CD14-positive monocyte (primary cell): ENCODE measurements around the gene MORN5. TPM values are rescaled to one million over a fixed set of nuclear protein-coding genes. Genes with fewer than 3 reads are reported as not detected.

Experiments used
- DNase-seq, 3 donors: peaks; one replicate each; pipeline ENCODE4 v3.0.0-alpha.2; 2011 to 2022
- H2AFZ ChIP-seq: 2 replicates; pipeline ENCODE4 v1.6.0; 2012; ENCODE audit warnings: mild to moderate bottlenecking, low read depth, low read length, inconsistent platforms; ENCODE audit not compliant: insufficient read depth, poor library complexity, severe bottlenecking
- H3K27ac ChIP-seq, 2 donors: 1 replicate in 1 of 2; 2 replicates in 1 of 2; pipeline ENCODE4 v1.5.1; 2012 to 2013; ENCODE audit warnings: low read length in 2 of 2, control low read depth in 1 of 2, inconsistent platforms in 1 of 2, low read depth in 1 of 2, mild to moderate bottlenecking in 1 of 2
- H3K27me3 ChIP-seq, 2 donors: one replicate each; pipeline versions ENCODE4 v1.6.0 to v1.6.1; 2011 to 2013; ENCODE audit warnings: low read length in 2 of 2; ENCODE audit not compliant: control insufficient read depth in 2 of 2, insufficient read depth in 2 of 2
- H3K36me3 ChIP-seq, 2 donors: replicated peaks in 1 of 2; 1 replicate in 1 of 2; 2 replicates in 1 of 2; pipeline versions ENCODE4 v1.5.1 to v1.6.1; 2012 to 2013; ENCODE audit warnings: low read length in 2 of 2, control low read depth in 1 of 2, inconsistent platforms in 1 of 2, mild to moderate bottlenecking in 1 of 2; ENCODE audit not compliant: insufficient read depth in 2 of 2, control insufficient read depth in 1 of 2
- H3K4me1 ChIP-seq, 2 donors: 1 replicate in 1 of 2; 2 replicates in 1 of 2; pipeline versions ENCODE4 v1.5.1 to v1.6.1; 2012 to 2013; ENCODE audit warnings: low read length in 2 of 2, control low read depth in 1 of 2, inconsistent platforms in 1 of 2, mild to moderate bottlenecking in 1 of 2, moderate library complexity in 1 of 2; ENCODE audit not compliant: insufficient read depth in 2 of 2, control insufficient read depth in 1 of 2
- H3K4me2 ChIP-seq: replicated peaks from 2 replicates; pipeline ENCODE3; 2012; ENCODE audit warnings: low read length, moderate library complexity, mild to moderate bottlenecking; ENCODE audit not compliant: poor library complexity, severe bottlenecking; ENCODE audit errors: extremely low read depth
- H3K4me3 ChIP-seq, 3 experiments: fragments of 200-600 bp in 1 of 3; sonication (generic) in 1 of 3; replicated peaks in 1 of 3; 1 replicate in 2 of 3; 2 replicates in 1 of 3; pipeline ENCODE4 v1.5.1; 2011 to 2013; ENCODE audit warnings: low read length in 3 of 3, mild to moderate bottlenecking in 3 of 3, control low read depth in 2 of 3, low read depth in 2 of 3, inconsistent platforms in 1 of 3, moderate library complexity in 1 of 3
- H3K79me2 ChIP-seq: 2 replicates; pipeline ENCODE4 v1.6.0; 2012; ENCODE audit warnings: mild to moderate bottlenecking, control low read depth, inconsistent platforms, low read length, moderate library complexity; ENCODE audit not compliant: insufficient read depth
- H3K9ac ChIP-seq: 2 replicates; pipeline ENCODE4 v1.6.0; 2017; ENCODE audit warnings: low read length, mild to moderate bottlenecking; ENCODE audit not compliant: insufficient read depth, poor library complexity, severe bottlenecking
- H3K9me3 ChIP-seq, 2 donors: replicated peaks in 1 of 2; 1 replicate in 1 of 2; 2 replicates in 1 of 2; pipeline versions ENCODE4 v1.5.1 to v1.6.1; 2012 to 2013; ENCODE audit warnings: low read length in 2 of 2, control low read depth in 1 of 2; ENCODE audit not compliant: control insufficient read depth in 1 of 2, insufficient read depth in 1 of 2
- H4K20me1 ChIP-seq: 2 replicates; pipeline ENCODE4 v1.6.0; 2012; ENCODE audit warnings: mild to moderate bottlenecking, low read length, control low read depth, moderate library complexity; ENCODE audit not compliant: insufficient read depth
- H3K27ac Mint-ChIP-seq, 7 donors: one replicate each; pipeline ENCODE4 v1.8.0; 2020; ENCODE audit warnings: mild to moderate bottlenecking in 7 of 7, mixed read lengths in 7 of 7, moderate library complexity in 6 of 7, inconsistent platforms in 2 of 7
- H3K27me3 Mint-ChIP-seq, 3 donors: one replicate each; pipeline ENCODE4 v1.8.0; 2021 to 2022; ENCODE audit warnings: low read depth in 3 of 3, mild to moderate bottlenecking in 3 of 3, mixed read lengths in 3 of 3, moderate library complexity in 3 of 3, inconsistent platforms in 1 of 3
- H3K36me3 Mint-ChIP-seq, 2 donors: one replicate each; pipeline ENCODE4 v1.8.0; 2020; ENCODE audit warnings: mixed read lengths in 2 of 2, inconsistent platforms in 1 of 2, mild to moderate bottlenecking in 1 of 2
- H3K4me1 Mint-ChIP-seq: one replicate; pipeline ENCODE4 v1.8.0; 2020; ENCODE audit warnings: mild to moderate bottlenecking, mixed read lengths
- H3K4me3 Mint-ChIP-seq, 2 donors: one replicate each; pipeline ENCODE4 v1.8.0; 2020; ENCODE audit warnings: mild to moderate bottlenecking in 2 of 2, mixed read lengths in 2 of 2, moderate library complexity in 1 of 2
- H3K9me3 Mint-ChIP-seq, 7 donors: one replicate each; pipeline ENCODE4 v1.8.0; 2020 to 2022; ENCODE audit warnings: mixed read lengths in 7 of 7, mild to moderate bottlenecking in 6 of 7, moderate library complexity in 6 of 7, inconsistent platforms in 2 of 7
- WGBS: methylation state at CpG from one replicate; pipeline ENCODE4 v1.1.5; 2013; ENCODE audit warnings: missing lambda C conversion rate; ENCODE audit not compliant: insufficient coverage; 5-methylcytosine and 5-hydroxymethylcytosine counted together
- intact Hi-C, 2 donors: fragments of 100-400 bp; cut with micrococcal nuclease; formaldehyde crosslinking; loops; one replicate each; pipeline versions ENCODE4 v1.15.0 to v1.15.1; 2023
- polyA plus RNA-seq, 3 donors: library from polyadenylated mRNA; depleted of rRNA in 1 of 3; unstranded in 2 of 3; stranded (reverse) in 1 of 3; fragments of 300-500 nt in 2 of 3; fragments of >200 nt in 1 of 3; fragmentation: Illumina TruSeq in 2 of 3; gene quantifications; 1 replicate in 2 of 3; 2 replicates in 1 of 3; pipeline ENCODE4 v1.2.3, GENCODE V29; 2012 to 2021
- TF ChIP-seq, protein P1 (sequence below): fragments of 200-600 bp; IDR thresholded peaks from one replicate; pipeline ENCODE4 v1.8.0; 2022; ENCODE audit warnings: antibody characterized with exemption, mild to moderate bottlenecking

Gene MORN5
- polyA plus RNA-seq, 3 donors, result not detected

- no peak overlapping the region for H3K4me3 ChIP-seq
- no peaks in the 10 kb centered on the region for H3K9me3 Mint-ChIP-seq
- H3K79me2 ChIP-seq, result no peaks in the 10 kb centered on the region
- intact Hi-C loops, result no loop called here
- H3K4me1 ChIP-seq, result no peaks in the 10 kb centered on the region
- H3K9me3 ChIP-seq, result no peaks in the 10 kb centered on the region
- H3K4me2 ChIP-seq, result no peak overlapping the region
- no peak overlapping the region for H3K27ac ChIP-seq
- TF ChIP-seq, protein P1, sequence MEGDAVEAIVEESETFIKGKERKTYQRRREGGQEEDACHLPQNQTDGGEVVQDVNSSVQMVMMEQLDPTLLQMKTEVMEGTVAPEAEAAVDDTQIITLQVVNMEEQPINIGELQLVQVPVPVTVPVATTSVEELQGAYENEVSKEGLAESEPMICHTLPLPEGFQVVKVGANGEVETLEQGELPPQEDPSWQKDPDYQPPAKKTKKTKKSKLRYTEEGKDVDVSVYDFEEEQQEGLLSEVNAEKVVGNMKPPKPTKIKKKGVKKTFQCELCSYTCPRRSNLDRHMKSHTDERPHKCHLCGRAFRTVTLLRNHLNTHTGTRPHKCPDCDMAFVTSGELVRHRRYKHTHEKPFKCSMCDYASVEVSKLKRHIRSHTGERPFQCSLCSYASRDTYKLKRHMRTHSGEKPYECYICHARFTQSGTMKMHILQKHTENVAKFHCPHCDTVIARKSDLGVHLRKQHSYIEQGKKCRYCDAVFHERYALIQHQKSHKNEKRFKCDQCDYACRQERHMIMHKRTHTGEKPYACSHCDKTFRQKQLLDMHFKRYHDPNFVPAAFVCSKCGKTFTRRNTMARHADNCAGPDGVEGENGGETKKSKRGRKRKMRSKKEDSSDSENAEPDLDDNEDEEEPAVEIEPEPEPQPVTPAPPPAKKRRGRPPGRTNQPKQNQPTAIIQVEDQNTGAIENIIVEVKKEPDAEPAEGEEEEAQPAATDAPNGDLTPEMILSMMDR, result no peak
- H4K20me1 ChIP-seq, result no peaks in the 10 kb centered on the region
- H3K4me3 Mint-ChIP-seq, result no peak overlapping the region
- H2AFZ ChIP-seq, result no peak overlapping the region
- no peaks in the 10 kb centered on the region for H3K36me3 ChIP-seq
- H3K27me3 Mint-ChIP-seq, result peaks cover 0 to 5% (median 2%) of the 10 kb centered on the region in 3 donors
- DNase-seq, result no peak
- WGBS, result 95% methylated on average over 3 of the region's 5 CpGs
- no peak overlapping the region for H3K27ac Mint-ChIP-seq
- H3K4me1 Mint-ChIP-seq, result no peaks in the 10 kb centered on the region
- H3K36me3 Mint-ChIP-seq, result no peaks in the 10 kb centered on the region
- H3K27me3 ChIP-seq, result no peaks in the 10 kb centered on the region
- H3K9ac ChIP-seq, result no peak overlapping the region
These were observed 44.3 kb downstream of the MORN5 start for GRCh38 chr9:122204055-122204454.

GRCh38 chr9:122204491-122204890, 44.8 kb downstream of the MORN5 start:
- Histone ChIP-seq H3K9me3 (no peaks in the 10 kb centered on the region), H3K27ac (no peak overlapping the region), H3K79me2 (no peaks in the 10 kb centered on the region), H3K27me3 (no peaks in the 10 kb centered on the region), H3K4me2 (no peak overlapping the region), H3K9ac (no peak overlapping the region), H3K4me1 (no peaks in the 10 kb centered on the region), H3K36me3 (no peaks in the 10 kb centered on the region), H2AFZ (no peak overlapping the region), H4K20me1 (no peaks in the 10 kb centered on the region), H3K4me3 (no peak overlapping the region)
- Mint-ChIP-seq H3K4me1 (no peaks in the 10 kb centered on the region), H3K36me3 (no peaks in the 10 kb centered on the region), H3K9me3 (no peaks in the 10 kb centered on the region), H3K27me3 (peaks cover 0 to 3% (median 2%) of the 10 kb centered on the region in 3 donors), H3K4me3 (no peak overlapping the region), H3K27ac (no peak overlapping the region)
- intact Hi-C loops, result no loop called here
- DNase-seq, result no peak
- 93% methylated on average over 12 of the region's 12 CpGs for WGBS
- TF ChIP-seq, protein P1, result no peak
